HG02938 (cell line): ENCODE measurements around the gene SKAP1.
A peak's percentile ranks its signal among the peaks of the same experiment; 100 is the strongest.
"Not testable (repeated sequence)": the region's sequence is repeated elsewhere in the genome, so short reads cannot be mapped to it uniquely, and the experiment has no call there.

ENCODE experiments used
- ATAC-seq: cut with Tn5 transposase; IDR thresholded peaks from one replicate; pipeline ENCODE4 v1.9.1; 2021; ENCODE audit warnings: mild to moderate bottlenecking, moderate library complexity; ENCODE audit not compliant: unreplicated experiment

SKAP1 gene

DNA sequence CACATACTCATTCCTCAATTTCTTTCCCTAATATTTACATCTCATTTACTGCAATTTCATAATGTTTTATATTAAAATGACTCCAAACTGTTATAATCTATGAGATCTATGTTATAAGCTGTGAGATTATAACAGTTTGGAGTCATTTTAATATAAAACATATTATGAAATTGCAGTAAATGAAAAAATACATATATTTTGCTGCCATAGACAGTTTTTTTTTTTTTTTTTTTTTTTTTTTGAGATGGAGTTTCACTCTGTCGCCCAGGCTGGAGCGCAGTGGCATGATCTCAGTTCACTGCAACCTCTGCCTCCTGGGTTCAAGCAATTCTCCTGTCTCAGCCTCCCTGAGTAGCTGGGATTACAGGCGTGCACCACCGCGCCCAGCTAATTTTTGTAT is 180.0 kb downstream of the SKAP1 start:
- not testable (repeated sequence) for ATAC-seq

DNA sequence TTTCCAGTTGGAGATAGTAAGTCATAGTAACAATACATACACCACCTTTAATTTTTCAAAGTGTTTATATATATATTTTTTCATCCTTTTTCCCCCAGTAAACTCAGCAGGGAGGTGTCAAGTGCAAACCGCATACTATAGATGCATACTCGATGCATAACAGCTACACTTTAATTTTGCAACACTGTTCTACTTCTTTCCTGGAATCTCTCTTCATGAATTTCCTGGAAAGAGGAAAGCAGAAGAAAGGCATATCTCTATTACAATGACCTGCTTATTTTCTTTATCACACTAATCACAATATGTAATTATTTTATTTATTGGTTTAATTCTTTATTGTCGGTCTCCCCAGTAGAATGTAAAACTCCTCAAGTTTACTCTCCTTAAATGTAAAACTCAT is 182.4 kb downstream of the SKAP1 start:
- no peak for ATAC-seq

DNA sequence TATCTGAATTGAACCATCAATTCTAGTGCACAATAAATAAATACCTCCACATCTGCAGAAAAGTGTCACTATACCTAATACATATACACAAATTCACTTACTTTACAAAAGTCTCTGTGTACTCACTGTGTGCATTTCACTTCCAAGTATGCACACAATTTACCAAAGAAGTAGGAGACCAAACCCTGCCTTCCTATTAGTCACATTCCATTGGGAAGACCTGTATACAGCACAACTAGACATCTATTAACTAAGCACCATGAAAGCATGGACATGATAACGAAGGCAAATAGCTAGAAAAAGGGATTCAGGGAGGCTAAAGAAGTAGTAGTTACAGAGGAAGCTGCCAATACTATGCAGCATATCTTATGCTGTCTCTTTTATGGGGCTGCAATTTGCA is 183.0 kb downstream of the SKAP1 start:
- no peak for ATAC-seq

DNA sequence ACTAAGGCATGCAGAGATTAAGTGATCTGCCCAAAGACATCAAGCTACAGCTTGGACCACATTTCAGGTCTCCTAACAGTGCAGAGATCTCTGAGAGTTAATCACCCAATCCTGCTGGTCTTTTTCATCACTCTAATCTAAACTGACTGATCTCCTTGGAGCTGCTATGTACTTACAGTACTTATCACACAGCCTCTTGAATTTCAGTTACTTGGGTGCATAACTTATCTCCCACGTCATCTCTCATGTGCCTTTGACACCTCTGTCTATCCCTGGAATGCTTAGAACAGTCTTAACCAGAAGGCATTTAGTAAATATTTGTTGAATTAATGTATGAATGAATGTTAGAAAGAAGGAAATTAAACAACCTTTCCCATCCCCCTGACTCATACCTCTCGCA is 183.4 kb downstream of the SKAP1 start:
- no peak for ATAC-seq

DNA sequence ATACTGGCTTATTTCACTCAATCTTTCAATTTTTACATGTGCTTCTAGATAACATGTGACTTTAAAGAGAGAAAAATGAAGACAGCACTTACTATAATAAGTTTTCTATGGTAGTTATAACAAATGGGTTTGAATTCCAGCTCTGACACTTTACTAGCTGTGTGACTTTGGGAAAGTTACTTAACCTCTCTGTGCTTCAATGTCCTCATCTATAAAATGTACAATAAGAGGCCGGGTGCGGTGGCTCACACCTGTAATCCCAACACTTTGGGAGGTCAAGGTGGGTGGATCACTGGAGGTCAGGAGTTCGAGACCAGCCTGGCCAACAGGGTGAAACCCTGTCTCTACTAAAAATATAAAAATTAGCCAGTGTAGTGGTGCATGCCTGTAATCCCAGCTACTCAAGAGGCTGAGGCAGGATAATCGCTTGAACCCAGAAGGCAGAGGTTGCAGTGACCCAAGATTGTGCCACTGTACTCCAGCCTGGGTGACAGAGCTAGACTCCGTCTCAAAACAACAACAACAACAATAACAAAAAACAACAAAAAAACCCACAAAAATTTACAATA is 184.5 kb downstream of the SKAP1 start:
- not testable (repeated sequence) for ATAC-seq

DNA sequence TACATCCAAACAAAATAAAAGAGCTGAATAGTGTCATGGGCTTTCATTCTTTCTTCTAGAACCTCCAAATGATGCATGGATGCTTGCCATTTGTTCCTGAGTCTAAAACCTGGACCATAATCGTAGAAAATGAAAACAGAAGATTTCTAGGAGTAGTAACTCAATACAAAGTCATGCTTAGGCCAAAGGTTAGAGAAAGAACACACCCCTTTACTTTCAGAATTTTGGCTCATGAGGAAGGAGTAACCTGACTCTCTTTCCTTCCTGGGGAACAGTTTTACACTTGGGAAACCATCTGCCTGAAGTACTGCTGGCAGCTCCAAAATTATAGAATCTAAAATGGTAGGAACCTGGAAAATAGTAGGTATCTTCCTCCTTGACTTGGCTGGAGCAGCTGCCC is 185.2 kb downstream of the SKAP1 start:
- no peak for ATAC-seq

DNA sequence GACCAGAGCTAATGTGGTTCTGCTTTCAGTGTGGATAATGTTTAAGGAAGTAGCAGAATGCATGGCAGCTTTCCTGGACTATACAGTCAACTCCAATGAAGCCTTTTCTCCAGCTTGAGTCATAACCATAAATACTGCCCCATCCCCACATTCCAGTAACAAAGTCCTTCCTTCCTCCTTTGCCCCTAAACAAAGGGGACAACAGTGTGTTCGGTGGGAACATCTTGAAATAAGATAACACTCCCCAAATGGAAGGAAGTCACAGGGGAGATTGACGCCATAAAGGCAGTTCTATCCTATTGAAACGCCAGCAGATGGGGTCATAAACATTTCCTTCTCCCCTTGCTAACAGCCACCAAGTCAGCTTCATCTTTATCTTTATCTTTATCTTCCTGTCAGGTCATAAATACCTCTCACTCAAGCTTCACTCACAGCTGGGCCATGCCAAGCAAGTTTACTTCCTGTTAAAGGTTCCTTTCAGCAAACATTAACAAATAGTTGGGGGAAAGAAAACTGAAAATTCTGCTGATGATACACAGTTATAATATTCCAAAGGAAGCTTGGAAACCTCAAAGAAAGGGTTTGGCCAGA is 185.8 kb downstream of the SKAP1 start:
- no peak for ATAC-seq

DNA sequence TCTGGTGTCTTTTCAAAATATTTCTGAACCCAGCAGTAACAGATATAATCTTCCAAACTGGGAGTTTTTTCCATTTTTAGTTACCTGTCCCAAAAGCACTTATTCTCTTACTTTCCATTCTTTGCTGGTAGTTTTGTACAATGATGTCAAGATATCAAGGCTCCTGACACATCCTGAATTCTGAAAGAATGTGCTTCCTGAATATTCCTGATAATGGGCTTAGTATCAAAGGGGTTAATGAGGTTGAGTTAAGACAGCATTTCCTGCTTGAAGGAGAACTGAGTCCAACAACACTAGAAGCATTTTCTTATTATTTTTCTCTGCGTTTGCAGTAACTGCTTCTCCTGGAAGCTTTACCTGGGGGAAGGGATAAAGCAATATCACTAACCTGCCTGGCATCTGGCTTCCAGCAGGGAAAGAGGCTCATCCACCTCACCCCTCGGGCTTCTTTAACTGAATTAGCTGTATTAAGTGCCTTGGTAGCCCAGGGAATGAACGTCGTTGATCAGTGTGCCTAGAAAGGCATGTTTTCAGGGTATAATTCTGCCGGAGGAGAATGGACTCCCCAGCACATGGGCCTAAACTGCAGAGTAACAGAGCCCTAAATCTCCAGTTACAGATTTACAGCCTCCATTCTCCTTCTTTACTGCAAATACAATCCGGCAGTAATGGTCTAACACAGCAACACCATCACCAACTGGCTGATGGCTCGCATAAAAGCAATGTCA is 188.1 kb downstream of the SKAP1 start:
- no peak for ATAC-seq

DNA sequence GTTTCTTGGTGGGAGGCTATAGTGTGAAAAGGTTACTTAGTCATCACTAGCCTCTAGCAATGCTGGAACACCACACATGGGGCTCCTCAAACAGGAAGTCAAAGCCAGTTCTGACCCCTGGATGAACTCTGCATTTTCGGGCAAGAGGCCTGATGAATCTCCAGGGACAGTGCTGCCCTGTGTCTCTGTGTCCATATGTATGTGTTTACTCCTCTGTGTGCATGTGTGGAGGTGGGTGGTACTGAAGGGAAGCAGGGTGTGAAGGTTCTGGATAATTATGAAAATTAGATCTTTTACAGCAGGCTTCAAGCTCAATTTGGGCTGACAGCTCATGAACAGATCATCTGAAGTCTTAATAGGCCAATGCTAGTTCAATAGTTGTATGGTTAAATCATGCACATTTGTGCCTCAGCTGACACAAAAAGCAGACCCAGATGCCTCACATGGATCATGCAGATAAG is 188.9 kb downstream of the SKAP1 start:
- ATAC-seq = peak; percentile 85

DNA sequence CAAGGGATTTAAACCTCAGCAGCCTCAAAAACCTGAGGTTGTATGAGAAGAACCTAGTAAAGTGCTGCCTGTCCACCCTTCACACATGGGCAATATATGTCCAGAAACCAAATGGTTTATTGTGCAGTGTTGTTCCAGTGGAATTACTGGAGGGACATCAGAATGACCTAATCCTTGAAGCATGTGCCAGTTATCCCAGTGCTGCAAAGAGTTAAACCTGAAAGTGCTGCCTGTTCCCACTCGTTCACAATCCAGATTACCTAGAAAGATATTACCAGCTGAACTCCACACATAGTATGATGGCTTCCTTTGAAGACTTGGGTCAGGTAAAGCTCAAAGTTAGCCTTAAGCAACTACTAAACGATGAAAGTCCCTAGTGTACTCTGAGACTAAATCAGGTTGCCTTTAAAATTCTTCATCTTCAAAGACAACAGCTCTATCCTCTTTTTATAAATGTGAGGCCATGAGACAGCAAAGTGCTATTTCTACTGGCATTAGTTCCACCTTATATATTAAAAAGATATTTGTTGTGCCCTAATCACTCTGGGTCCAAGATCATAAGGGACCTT is 189.4 kb downstream of the SKAP1 start:
- no peak for ATAC-seq

DNA sequence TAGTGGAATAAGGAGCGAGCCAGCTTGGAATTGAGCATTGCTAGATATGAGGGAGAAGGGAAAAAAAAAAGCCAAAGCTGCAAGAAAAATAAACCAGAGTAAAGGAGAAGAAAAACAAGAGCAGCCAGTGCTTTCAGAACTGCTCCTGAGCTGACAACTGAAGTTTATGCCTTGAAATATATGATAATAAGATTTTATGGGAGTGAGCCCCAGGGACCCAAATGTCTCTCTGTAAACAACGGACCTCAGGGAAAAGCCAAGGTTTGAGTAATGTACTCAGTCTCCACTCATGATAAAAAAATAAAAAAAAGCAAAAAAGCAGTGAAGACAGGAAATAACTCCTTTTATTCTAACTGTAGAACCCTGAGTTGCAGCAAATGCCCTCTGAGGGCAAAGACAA is 189.9 kb downstream of the SKAP1 start:
- no peak for ATAC-seq

DNA sequence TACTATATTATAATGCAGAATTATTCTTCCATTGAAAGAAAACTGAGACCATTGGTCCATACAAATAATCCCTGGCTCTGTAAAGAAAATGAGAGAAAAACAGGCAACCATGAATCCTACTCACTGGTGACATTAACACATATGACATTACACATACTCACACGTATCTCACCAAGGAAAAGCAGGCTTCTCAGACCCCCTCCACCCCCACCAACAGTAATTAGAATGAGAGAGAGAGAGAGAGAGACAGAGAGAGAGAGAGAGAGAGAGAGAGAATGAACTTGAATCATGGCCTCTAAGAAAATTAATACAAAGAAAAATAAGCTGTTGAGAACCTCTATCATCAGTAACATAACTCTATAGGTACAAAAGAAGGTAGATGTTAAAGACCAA is 190.4 kb downstream of the SKAP1 start:
- no peak for ATAC-seq

DNA sequence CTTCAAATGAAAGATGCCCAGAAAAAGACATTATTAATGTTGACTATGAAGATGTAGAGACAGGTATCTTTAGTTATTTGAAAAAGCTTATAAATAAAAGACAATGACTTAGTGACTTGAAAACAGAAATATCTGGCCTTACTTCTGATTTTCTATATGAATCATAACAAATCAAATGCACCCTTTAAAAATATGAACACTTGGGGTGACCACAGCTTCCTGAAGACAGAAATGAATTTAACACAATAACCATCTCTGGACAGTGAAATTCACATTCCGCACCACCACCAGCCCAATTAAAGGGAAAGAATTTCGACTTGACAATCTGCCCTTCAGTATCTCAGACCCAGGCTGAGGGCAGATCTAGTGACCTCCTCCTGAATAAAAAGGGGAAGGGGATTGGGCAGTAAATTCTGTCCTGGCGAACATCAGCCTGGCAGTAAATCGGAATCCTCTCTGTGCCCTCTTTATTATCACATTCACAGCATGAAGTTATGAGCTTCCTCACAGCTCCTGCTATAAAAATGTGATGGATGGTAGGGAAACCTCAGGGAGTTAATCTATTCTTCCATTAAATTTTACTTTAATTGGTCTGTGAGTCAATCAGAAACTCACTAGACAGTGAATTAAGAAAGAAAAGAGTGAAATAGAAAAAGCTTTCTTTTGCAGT is 190.9 kb downstream of the SKAP1 start:
- ATAC-seq = no peak

DNA sequence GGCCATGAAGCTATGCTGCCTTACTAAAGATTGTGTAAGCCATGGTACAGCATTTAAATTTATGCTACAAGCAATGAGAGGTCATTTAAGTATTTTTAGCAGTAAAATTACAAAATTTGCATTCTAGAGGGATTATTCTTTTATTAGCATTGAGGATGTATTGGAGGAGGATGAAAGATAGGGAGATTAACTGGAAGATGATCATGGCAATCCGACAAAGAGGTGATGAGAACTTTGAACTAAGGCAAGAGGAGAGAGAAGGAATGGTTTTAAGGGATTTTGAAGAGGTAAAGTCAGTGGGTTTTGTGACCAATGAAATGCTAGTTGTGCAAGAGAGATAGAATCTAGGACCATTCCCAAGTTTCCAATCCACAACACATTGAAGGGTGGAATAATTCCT is 192.6 kb downstream of the SKAP1 start:
- ATAC-seq = no peak

DNA sequence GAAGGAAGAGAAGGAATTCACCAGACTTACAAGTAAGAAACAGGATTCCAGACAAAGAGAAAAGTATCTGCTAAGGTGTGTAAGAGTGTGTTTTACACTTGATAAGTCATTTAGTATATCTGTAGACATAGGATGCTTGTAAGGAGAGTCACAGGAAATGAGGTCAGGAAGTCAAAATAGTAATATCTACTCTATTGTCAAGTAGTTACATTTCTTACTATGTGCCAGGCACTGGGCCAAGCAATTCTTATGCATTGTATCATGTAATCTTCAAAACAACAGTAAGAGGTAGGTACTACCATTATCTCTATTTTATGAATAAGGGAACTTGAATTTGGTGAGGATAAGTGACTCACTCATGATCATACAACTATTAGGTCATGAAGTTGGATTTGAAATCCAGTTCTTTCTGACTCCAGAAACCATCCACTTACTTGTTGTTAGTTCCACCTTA is 193.3 kb downstream of the SKAP1 start:
- no peak for ATAC-seq

DNA sequence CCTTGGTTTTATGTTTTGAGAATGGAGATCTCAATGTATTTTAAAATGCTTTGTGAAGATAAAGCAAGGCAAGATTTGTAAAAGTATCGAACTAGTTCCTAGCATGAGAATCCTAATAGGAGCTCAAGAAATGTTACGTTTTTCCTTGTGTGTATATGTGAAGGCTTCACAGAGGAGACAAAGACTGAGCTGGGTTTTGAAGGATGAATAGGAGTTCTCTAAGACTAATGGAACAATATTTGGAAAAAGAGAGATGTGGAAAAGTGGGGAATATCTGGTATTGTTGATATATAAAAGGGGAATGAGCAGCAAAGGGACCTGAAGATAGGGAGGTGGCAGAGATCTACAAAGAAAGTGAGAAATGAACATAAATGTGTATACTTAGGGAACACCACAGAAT is 195.1 kb downstream of the SKAP1 start:
- no peak for ATAC-seq

DNA sequence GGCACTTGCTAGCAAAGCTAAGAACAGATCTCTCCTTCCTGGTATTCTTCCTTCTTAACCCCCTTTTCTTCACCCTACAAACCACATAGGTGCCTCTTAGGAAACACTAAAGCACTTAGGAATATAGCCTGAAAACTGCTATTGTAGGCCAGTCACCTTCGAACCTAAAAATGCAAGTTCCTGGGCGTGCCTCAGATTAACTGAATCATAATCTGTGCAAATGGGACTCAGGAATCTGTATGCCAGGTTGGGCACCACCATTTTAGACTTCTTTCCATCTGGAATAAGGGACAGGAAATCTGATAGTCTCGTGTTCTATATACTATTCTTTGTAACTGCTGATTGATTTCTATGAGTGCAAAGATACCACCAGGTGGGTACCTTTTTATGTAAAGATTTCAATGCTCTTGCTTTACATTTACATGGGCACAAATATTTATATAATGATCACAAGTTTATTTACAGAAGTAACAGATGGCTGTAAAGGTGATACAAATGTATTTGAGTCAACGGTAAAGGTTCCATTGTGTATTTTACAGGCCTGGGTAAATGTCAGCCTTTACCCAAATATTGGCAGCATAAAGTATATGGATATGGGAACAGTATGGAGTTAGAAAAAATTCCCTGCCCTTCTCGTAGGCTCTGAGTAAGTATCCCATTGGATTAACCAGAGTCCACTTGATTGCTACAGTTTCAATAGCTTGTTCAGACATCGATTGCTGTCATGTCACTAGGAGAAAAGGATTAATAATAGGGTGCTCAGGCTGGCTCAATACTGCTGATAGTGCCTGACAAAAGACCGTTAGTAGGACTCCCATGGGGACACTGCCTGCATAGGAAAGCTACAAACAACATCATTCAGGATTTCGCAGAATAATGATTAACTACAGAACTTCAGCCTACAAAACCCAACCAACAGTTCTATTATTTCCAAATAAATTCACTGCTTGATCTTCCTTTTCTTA is 197.7 kb downstream of the SKAP1 start:
- no peak for ATAC-seq

DNA sequence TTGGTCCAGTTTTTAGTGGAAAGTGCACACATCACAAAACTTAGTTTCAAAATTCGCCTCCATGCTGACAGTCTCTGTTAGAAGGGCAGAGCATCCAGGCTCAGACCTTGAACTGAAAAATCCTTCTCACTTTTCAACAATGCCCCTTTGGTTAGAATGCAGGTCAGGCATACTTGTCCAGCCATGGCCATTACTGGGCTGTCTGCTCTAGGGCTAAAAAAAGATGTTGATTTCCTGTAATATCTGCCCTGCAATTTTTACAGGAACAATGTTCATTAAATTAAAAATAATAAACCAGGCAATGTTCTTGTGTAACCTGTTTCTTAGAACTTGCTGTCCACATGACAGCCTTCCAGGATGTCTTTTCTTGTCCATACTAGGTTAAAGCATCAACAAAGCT is 200.1 kb downstream of the SKAP1 start:
- no peak for ATAC-seq

DNA sequence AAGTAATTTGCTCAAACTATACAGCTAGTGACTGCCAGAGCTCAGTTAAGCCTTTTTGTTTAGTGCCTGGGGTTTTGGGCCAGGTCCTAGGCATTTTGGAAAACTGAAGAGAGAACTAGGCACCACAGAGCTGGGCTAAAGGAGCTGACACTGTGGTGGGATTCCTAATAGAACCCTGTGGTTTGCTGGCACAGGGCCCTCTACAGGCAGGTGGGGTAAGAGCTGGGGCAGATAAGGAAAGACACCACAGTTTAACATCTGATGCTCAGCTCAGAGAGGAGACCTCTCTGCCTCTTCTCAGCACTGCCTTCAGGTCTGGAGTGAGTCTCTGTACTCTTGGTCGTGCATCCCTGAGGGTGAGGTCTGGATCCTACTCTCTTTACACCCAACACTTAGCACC is 201.3 kb downstream of the SKAP1 start:
- no peak for ATAC-seq
